ENCODE measurements around the gene HOXD10.

DNA sequence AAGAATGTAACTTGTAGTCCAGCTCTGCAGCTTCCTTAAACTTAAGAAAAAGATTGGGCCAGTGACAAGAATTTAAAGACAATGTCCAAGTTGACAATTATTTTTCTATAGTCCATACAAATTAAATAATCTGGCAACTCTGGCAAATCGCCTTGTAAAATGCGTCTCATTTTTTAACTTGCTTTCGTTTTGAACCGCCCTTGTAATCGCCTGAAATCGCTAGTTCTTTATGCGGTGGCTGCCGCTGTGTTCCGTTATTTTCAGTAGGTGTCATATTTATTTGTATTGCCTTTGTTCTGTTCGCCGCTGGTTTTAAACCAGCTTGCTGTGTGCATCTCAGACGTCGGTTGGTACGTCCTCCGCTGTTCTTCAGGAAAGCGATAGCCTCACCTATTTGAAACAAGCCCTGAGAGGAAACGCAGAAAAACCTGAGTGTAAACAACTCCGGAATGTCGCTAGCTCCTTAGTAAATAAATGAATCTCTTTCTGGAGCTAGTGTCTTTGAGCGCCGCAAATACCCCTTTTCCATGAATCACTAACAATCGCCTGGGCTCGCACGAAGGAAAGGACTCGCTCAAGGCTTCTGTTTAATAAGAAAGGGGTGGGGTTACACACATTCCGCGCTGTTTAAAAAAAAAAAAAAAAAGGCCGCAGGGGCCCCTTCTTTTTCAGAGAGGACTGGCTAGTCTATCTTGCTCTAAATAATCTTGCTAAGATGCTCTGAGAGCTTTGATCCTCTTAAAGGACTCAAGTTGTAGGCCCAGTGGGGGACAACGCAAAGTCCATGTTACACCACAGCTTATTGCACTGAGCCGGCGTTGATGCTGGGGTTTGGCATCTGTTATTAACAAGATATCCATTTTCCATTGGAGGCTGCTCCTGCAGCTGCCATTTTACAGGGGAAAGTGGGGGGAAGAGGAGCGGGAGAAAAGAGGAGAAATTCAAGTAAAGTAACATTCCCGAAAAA is 15.9 kb downstream of the HOXD10 start:
- TF ChIP-seq, protein P1, sequence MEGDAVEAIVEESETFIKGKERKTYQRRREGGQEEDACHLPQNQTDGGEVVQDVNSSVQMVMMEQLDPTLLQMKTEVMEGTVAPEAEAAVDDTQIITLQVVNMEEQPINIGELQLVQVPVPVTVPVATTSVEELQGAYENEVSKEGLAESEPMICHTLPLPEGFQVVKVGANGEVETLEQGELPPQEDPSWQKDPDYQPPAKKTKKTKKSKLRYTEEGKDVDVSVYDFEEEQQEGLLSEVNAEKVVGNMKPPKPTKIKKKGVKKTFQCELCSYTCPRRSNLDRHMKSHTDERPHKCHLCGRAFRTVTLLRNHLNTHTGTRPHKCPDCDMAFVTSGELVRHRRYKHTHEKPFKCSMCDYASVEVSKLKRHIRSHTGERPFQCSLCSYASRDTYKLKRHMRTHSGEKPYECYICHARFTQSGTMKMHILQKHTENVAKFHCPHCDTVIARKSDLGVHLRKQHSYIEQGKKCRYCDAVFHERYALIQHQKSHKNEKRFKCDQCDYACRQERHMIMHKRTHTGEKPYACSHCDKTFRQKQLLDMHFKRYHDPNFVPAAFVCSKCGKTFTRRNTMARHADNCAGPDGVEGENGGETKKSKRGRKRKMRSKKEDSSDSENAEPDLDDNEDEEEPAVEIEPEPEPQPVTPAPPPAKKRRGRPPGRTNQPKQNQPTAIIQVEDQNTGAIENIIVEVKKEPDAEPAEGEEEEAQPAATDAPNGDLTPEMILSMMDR (IDR thresholded peaks at IDR 0.05) = no peak
- TF ChIP-seq POLR2A (IDR thresholded peaks at IDR 0.05) (no peak), EP300 (IDR thresholded peaks at IDR 0.05) (no peak), POLR2AphosphoS5 (IDR thresholded peaks at IDR 0.05) (no peak)

Data from gastroesophageal sphincter (tissue), 3 donors.